ENCODE results near the gene PXYLP1.

Gene PXYLP1

GRCh38 chr3:141343077-141343476 lies 111.5 kb downstream of the PXYLP1 start:
- Histone ChIP-seq H3K27ac (replicated peaks) (no peak overlapping the region), H3K4me3 (replicated peaks; ENCODE audit: insufficient read depth, low read length) (no peak overlapping the region), H3K27me3 (ENCODE audit: insufficient read depth, poor library complexity, severe bottlenecking) (no peaks in the 10 kb centered on the region)
- TF ChIP-seq SPI1 (IDR thresholded peaks at IDR 0.05; ENCODE audit: borderline replicate concordance, low read depth) (no peak), POLR2AphosphoS5 (IDR thresholded peaks at IDR 0.05; ENCODE audit: low read depth) (no peak), REST (IDR thresholded peaks at IDR 0.05; ENCODE audit: insufficient replicate concordance, low read depth) (no peak), GABPA (IDR thresholded peaks at IDR 0.05; ENCODE audit: low read depth) (no peak), CTCF (IDR thresholded peaks at IDR 0.05; ENCODE audit: insufficient read depth, low read length) (no peak)
- no peak for DNase-seq (ENCODE audit: low read depth in 1 of 2, low spot score in 1 of 2)

GRCh38 chr3:141343865-141344271 lies 112.2 kb downstream of the PXYLP1 start:
- H3K27me3 ChIP-seq (ENCODE audit: insufficient read depth, poor library complexity, severe bottlenecking) = no peaks in the 10 kb centered on the region
- DNase-seq (ENCODE audit: low read depth in 1 of 2, low spot score in 1 of 2) = no peak
- no peak overlapping the region for H3K4me3 ChIP-seq (replicated peaks; ENCODE audit: insufficient read depth, low read length)
- no peak for TF ChIP-seq CTCF (IDR thresholded peaks at IDR 0.05; ENCODE audit: insufficient read depth, low read length)
- TF ChIP-seq GABPA (IDR thresholded peaks at IDR 0.05; ENCODE audit: low read depth) = no peak
- TF ChIP-seq SPI1 (IDR thresholded peaks at IDR 0.05; ENCODE audit: borderline replicate concordance, low read depth) = no peak
- no peak for TF ChIP-seq POLR2AphosphoS5 (IDR thresholded peaks at IDR 0.05; ENCODE audit: low read depth)
- TF ChIP-seq REST (IDR thresholded peaks at IDR 0.05; ENCODE audit: insufficient replicate concordance, low read depth) = no peak
- no peak overlapping the region for H3K27ac ChIP-seq (replicated peaks)
